ENCODE data around the gene FRY.

The FRY gene

DNA sequence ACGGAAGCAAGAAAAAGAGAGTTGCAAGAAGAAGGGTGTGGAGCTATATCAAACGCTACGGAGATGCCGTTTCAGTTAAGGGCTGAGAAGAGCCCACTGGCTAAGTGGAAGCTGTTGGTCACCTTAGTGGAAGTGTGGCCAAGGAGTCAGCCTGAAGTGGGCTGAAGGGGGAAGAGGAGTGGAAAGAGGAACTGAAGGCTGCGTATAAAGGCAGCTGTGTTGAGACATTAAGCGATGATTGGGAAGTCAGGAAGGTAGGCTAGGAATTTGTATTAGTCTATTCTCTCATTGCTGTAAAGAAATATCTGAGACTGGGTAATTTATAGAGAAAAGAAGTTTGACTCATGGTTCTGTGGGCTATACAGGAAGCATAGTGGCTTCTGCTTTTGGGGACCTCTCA is 14.1 kb upstream of the FRY start:
- DNase-seq = no peak

DNA sequence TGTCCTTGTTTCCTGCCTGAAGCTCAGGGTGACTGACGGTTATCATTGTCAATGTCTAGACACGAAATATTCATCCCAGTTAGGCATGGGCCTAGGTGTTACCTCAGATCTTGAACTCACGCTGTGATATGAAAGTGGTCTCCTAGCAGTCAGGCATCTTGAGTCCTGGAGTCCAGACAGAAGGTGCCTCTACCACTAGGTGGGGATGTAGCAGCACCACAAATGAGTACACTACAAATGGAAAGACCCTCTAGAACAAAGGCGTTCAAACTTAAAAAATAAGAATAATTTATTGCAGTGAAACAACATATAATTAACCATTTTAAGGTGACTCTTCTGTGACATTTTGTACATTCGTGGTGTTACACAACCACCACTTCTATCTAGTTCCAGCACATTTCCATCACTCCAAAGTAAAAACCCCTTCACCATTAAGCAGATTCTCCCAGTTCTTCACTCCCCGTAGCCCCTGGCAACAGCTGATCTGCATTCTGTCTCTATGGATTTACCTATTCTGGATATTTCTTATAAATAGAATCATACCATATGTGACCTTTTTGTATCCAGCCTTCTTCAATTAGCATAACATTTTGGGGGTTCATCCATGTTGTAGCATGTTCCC is 11.9 kb upstream of the FRY start:
- DNase-seq = no peak

- DNase-seq = no peak
Measured at GRCh38 chr13:32021785-32022184, 9.8 kb upstream of the FRY start.

- no peak for DNase-seq
Measured at GRCh38 chr13:32022311-32022710, 9.3 kb upstream of the FRY start.

DNA sequence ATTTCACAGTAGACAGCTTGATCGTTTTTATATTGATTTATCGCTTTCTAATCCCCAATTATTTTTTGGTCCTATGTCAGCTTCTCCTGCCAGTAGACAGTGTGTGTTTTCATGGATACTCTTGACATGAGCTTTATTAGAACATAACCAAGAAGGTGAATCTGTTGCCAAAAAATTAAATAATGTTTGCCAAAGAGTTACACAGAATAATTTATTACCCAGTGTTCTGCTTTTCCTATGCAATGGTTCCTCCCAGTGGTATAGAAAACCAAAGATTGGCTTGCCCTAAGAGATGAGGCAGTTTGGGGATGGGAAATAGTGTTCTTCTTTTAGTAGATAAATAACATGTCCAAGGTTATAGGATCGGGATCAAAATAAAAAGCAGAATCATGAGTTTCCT is 8.5 kb upstream of the FRY start:
- DNase-seq = no peak

DNA sequence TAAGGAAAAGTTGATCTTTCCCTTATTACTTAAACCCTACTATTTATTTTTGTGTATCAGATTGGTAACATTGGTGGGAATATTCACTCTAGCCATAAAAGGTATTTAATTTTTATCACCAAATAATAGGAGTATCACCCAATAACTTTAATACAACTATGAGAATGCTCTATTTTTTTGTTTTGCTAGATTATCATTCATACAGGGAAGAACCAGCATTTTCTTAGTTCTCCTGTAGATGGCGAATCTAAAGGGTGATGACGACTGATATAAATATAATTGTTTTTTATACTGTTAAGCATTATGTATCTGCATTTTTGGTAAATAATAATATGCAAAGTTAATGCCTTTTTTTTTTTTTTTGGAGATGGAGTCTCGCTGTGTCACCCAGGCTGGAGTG is 7.9 kb upstream of the FRY start:
- no peak for DNase-seq

DNA sequence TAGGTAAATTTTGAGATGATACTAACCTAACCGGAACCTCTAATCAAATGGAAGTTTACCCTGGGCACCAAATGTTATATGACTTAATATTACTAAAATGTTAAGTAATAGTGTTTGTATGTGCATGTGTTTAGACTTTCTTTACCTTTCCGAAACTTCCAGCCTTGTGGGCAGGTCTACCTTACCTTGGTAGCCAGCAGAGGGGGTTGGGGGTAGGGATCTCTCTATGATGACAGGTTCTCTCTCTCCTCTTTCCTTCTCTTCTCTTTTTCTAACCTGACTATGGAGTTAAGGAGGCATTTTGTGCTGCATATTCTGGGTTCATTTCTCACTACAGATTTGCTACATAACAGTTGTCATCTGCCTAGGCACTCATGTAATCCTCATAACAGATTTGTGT is 6.8 kb upstream of the FRY start:
- DNase-seq = no peak

DNA sequence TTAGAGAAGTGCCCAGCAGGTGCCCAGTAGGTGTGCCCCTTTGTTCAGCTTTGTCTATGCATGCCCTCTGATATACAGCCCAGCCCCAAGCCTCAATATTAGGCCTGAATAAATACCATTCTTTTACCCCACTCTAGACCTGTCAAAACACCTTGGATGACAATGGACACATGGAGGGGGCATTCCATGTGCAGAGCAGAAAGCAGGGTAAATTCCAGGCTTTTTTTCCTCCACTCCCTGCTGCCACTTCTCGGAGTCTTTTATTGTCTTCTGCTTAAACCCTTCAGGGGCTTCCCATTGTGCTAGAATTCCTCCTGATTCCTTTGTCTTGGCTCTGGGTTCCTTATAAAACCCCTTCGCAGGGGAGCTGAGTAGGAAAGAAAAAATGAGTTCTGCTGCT is 5.8 kb upstream of the FRY start:
- DNase-seq = no peak

GRCh38 chr13:32026623-32027022 is 5.0 kb upstream of the FRY start:
- DNase-seq = no peak

- no peak for DNase-seq
Measured at GRCh38 chr13:32028711-32029110, 2.9 kb upstream of the FRY start.

DNA sequence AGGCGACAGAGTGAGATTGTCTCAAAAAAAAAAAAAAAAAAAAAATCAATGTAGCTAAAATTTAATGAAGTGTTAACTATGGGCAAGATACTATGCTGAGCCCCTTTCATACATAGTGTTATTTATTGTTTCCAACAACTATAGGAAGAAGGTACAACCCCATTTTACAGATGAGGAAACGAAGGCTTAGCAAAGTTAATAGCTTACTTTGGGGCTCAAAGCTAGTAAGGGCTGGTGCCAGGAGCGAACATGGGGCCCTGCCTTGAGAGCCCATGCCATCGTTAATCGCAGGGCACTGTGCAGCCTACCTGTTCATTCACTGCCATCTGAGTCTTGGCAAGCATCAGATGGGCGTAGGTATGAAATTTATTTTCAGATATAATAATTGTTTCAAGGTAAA is 1.9 kb upstream of the FRY start:
- DNase-seq = no peak

DNA sequence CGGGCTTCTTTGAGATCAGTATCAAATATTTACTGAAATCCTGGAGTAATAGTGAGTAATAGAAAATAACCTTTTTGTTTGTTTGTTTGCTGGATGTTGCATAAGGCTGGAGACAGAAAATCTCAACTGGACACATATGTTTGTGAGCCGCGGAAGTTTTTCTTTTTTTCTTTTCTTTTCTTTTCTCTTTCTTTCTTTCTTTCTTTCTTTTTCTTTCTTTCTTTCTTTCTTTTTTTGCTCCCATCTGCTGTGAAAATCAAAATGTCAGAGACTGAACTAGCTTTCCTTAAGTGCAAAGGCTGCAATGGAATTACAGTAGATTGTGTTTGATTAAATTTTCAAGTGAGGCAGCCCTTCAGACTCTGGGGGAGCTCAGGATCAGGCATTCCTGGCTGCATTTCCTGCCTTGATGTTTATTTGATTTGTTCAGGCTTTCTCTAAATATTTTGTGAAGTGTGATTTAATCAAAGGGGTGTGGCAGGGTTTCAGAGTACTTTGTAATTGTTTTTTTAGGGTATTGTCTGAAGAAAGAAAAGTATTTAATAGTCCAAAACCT is 319 bp downstream of the FRY start:
- DNase-seq = no peak

DNA sequence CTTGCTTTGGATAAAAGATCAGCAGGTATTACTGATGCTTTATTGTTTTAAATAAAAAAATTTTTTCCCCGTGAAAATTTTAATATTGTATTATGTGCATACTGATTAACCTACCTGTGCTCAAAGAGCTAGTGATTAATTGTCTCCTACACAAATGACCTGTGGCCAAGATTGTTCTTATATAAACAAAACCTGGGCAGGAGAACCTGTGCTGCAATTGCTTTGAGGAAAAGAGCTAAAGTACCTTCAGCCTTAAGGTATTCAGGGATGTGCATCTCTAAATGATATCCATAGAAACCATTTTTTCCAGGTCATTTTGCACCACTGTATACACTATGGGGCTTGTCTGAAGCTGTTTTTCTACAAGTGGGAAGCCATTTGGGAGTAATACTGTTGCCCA is 1.2 kb downstream of the FRY start:
- no peak for DNase-seq

DNA sequence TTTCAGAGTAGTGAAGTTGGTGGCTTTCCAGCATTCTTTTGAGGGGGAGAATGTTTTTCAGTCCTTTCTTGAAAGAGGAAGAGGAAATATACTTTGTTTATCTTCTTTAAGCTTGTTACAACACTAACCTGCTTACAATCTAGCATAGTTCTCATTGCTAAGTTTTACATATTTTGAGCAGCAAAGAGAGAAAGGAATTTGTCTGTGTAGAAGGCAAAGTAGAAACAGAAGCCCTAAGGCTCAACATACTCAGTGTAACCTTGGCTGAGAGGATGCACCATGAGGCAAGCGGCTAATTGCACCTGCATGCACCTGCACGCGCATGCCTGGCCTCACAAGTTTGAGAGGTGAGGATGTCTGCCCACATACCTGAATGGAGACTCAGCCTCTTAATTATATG is 2.2 kb downstream of the FRY start:
- DNase-seq = no peak

DNA sequence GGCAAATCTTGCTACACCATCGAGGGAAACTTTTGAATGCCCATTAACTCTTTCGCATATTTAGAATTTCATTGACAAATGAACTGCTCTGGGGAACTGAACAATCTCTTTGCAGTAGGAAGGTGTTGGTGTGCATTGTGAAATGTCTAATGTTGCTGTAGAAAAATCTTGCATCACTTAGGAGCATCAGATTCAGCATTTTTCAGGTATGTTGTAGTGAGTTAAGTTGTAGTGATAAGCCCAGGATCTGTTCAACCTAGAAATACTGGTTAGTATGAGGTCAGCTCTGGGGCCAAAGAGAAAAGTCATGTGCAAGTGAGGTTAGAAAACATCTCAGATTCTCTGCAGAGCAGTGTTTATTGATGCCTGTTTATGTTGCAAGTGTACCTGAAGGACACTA is 4.1 kb downstream of the FRY start:
- no peak for DNase-seq

- no peak for DNase-seq
Measured at GRCh38 chr13:32036126-32036695, 4.6 kb downstream of the FRY start.

DNA sequence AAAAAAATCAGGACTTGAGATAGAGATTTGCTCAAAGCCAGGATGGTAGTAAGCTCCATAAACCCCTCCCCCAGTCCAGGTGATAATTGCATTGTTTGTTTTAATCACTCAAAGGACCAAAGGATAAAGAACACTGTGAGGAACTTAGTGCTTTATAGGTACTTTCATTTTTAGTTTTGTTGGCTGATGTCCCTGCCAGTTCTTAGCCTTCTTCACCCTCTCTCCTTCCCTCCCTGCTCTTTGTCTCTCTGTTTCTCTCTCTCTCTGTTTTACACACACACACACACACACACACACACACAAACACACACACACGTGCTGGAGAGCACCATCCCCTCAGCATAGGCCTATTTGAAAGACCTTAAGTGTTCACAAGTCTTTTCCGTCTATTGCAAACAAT is 5.2 kb downstream of the FRY start:
- no peak for DNase-seq

DNA sequence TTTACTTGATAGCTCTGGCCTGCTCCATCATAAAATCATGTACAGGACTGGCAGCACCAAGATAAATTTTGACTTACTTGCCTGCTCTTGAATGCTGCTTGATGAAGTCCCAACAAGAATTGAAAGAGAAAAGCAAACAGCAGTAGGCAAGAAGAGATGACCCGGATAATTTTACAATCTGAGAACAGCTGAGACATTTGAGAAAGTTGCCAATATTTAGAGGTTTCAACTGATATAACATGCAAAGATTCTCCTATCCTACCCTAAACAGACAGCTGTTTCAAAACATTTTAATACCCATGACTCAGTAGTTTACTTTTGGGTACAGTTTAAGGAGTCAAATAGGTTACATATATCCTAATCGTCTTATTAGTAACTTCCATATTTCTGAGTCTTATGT is 5.9 kb downstream of the FRY start:
- no peak for DNase-seq

- no peak for DNase-seq
Measured at GRCh38 chr13:32038343-32038742, 6.8 kb downstream of the FRY start.

- DNase-seq = no peak
Measured at GRCh38 chr13:32039056-32039455, 7.5 kb downstream of the FRY start.

GRCh38 chr13:32039528-32039927 is 8.0 kb downstream of the FRY start:
- DNase-seq = no peak

DNA sequence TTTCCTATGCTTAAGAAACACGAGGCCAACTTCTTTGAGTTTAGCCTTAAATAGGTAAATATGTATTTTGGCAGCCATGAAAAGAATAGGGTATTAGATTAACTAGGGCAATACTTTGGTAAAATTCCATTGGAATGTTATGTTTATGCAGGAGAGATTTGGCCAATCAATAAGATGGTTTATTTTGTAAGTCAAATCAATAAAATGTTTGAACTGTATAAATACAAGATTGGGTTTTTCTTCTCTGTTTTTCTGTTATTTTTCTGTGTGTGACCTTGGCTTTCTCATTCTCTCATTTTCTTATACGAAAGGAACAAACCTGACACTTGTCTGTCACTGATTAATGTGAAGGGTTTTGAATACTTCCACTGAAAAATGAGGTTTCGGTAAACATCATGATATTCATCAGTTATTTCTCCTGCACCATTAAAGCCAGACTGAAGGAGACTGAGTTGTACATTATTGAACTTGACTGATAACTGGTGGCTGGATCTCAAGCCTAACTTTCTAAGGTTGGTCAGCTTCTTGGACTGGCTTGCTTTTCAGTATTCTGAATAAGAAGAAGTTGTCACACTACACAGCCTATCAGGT is 8.6 kb downstream of the FRY start:
- DNase-seq = no peak

DNA sequence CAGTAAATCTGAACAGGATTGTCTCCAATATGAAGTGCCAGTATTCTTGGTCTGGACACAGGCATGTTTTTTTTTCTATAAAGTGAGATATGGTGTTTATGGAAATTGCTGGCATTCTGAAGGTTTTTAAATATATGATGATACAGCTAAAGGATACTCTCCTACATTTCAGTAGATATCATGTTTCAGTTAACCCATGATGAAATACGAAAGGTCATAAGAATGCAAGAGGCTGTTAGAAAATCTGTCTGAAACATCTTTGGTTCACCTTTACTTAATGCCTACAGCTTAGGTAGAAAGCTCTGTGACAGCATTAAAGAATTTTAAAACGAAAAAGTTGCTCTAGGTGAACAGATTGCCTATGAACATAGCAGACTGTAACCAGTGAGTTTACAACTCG is 9.1 kb downstream of the FRY start:
- no peak for DNase-seq

- no peak for DNase-seq
Measured at GRCh38 chr13:32041429-32041828, 9.9 kb downstream of the FRY start.

DNA sequence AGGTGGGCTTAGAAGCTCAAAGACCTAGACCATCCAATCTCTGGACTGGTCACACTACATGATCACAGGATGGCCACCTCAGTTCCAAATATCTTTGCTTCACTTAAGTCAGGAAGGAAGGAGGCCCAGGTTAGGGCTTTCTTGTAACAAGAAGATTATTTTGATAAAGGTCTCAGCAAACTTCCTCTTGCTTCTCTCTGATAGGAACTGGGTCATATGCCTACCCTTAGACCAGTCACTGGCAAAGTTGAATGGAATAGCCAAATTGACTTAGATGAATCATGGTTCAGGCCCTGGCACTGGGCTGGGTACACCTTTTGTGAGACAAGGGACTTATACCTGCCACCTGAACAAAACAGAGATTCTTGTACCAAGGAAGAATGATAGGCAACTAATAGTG is 11.0 kb downstream of the FRY start:
- no peak for DNase-seq
